ENCODE results near the gene NDUFA12.

The NDUFA12 gene

GRCh38 chr12:94948232-94948810 is 55.2 kb downstream of the NDUFA12 start:
- TF ChIP-seq CTCF (IDR thresholded peaks at IDR 0.05; ENCODE audit: low read depth, low read length, missing control alignments), result no peak

GRCh38 chr12:94942663-94943062 is 60.8 kb downstream of the NDUFA12 start:
- no peak for DNase-seq (ENCODE audit: low read depth)

More at GRCh38 chr12:94948232-94948810, 55.2 kb downstream of the NDUFA12 start:
- no peak overlapping the region for H3K4me3 ChIP-seq (ENCODE audit: low read depth, low read length)
- DNase-seq (ENCODE audit: low read depth), result no peak

GRCh38 chr12:94941440-94941862 is 62.0 kb downstream of the NDUFA12 start:
- TF ChIP-seq CTCF (IDR thresholded peaks at IDR 0.05; ENCODE audit: low read depth, low read length, missing control alignments), result no peak
- peak; percentile 13 for DNase-seq (ENCODE audit: low read depth)
- H3K4me3 ChIP-seq (ENCODE audit: low read depth, low read length), result no peak overlapping the region

More at GRCh38 chr12:94942663-94943062, 60.8 kb downstream of the NDUFA12 start:
- no peak for TF ChIP-seq CTCF (IDR thresholded peaks at IDR 0.05; ENCODE audit: low read depth, low read length, missing control alignments)
- H3K4me3 ChIP-seq (ENCODE audit: low read depth, low read length), result no peak overlapping the region

GRCh38 chr12:94940771-94941170 is 62.7 kb downstream of the NDUFA12 start:
- no peak overlapping the region for H3K4me3 ChIP-seq (ENCODE audit: low read depth, low read length)
- no peak for DNase-seq (ENCODE audit: low read depth)
- TF ChIP-seq CTCF (IDR thresholded peaks at IDR 0.05; ENCODE audit: low read depth, low read length, missing control alignments), result no peak

- TF ChIP-seq CTCF (IDR thresholded peaks at IDR 0.05; ENCODE audit: low read depth, low read length, missing control alignments), result no peak
- no peak overlapping the region for H3K4me3 ChIP-seq (ENCODE audit: low read depth, low read length)
- no peak for DNase-seq (ENCODE audit: low read depth)
These were observed 64.9 kb downstream of the NDUFA12 start for GRCh38 chr12:94938583-94938982.

- no peak for TF ChIP-seq CTCF (IDR thresholded peaks at IDR 0.05; ENCODE audit: low read depth, low read length, missing control alignments)
- no peak for DNase-seq (ENCODE audit: low read depth)
- H3K4me3 ChIP-seq (ENCODE audit: low read depth, low read length), result no peak overlapping the region
These were observed 72.7 kb downstream of the NDUFA12 start for GRCh38 chr12:94930772-94931171.

GRCh38 chr12:94930216-94930654 is 73.3 kb downstream of the NDUFA12 start:
- no peak overlapping the region for H3K4me3 ChIP-seq (ENCODE audit: low read depth, low read length)
- no peak for TF ChIP-seq CTCF (IDR thresholded peaks at IDR 0.05; ENCODE audit: low read depth, low read length, missing control alignments)
- no peak for DNase-seq (ENCODE audit: low read depth)
